ENCODE data around the gene FCN2. TPM values are rescaled to one million over a fixed set of nuclear protein-coding genes. Genes with fewer than 3 reads are reported as not detected.

The FCN2 gene
- total RNA-seq, 1 donor from 2014 or later = not detected

DNA sequence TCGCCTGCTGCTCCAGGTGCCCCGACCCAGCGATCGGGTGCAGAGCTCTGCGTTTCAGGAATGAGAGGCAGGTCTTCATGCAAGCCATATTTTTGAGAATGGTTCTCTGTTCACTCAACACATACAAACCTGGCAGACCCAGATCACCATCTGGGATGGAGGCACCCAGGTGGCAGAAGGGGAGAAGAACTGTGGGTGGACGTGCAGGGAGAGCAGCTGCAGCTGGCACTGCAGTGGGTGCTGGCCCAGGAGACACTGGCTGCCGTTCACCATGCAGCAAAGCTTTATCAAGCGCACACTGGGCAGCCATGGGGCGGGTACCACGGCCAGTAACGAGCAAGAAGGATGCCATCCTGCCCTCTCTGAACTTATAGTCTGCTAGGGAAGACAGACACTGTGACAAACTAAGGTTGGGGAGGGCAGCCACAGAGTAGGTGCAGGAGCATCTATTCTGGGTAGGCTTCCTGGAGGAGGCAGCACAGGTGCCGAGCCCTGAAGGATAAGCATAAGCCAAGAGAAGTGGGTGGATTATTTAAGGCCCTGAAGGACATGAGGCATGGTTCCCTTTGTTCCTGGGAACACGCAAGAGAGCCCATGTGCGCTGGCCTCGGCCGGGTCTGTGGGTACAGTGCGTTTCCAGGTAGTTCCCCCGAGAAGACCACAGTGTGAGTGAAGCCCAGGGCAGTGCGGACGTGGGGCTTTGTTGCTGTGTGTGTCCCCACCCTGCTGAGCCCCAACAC lies 46.2 kb upstream of the FCN2 start:
- H3K4me3 Mint-ChIP-seq (ENCODE audit: unreplicated experiment) = no peak overlapping the region
- no peaks in the 10 kb centered on the region for H3K27me3 Mint-ChIP-seq (ENCODE audit: unreplicated experiment)
- H3K4me1 Mint-ChIP-seq (ENCODE audit: unreplicated experiment) = no peaks in the 10 kb centered on the region
- DNase-seq (ENCODE audit: extremely low spot score, unreplicated experiment) = no peak
- no peak overlapping the region for H3K27ac Mint-ChIP-seq (ENCODE audit: unreplicated experiment)
- H3K9me3 Mint-ChIP-seq (ENCODE audit: unreplicated experiment) = no peaks in the 10 kb centered on the region
- H3K36me3 Mint-ChIP-seq (ENCODE audit: unreplicated experiment) = peaks cover 30% of the 10 kb centered on the region
- TF ChIP-seq, protein P1, sequence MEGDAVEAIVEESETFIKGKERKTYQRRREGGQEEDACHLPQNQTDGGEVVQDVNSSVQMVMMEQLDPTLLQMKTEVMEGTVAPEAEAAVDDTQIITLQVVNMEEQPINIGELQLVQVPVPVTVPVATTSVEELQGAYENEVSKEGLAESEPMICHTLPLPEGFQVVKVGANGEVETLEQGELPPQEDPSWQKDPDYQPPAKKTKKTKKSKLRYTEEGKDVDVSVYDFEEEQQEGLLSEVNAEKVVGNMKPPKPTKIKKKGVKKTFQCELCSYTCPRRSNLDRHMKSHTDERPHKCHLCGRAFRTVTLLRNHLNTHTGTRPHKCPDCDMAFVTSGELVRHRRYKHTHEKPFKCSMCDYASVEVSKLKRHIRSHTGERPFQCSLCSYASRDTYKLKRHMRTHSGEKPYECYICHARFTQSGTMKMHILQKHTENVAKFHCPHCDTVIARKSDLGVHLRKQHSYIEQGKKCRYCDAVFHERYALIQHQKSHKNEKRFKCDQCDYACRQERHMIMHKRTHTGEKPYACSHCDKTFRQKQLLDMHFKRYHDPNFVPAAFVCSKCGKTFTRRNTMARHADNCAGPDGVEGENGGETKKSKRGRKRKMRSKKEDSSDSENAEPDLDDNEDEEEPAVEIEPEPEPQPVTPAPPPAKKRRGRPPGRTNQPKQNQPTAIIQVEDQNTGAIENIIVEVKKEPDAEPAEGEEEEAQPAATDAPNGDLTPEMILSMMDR (IDR thresholded peaks at IDR 0.05) = no peak

DNA sequence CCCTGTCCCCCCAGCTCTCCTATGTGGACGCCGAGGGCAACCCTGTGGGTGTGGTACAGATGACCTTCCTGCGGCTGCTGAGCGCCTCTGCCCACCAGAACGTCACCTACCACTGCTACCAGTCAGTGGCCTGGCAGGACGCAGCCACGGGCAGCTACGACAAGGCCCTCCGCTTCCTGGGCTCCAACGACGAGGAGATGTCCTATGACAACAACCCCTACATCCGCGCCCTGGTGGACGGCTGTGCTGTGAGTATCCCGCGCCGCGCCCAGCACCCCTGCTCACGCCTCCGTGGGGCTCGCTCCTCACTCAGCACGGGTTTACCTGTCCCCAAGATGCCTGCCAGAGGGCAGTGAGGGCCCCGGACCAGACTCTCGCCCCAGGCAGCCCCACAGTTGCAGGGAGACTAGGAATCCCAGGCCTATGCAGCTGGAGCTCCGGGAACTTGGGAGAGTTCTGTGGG lies 45.6 kb upstream of the FCN2 start:
- Mint-ChIP-seq H3K27me3 (ENCODE audit: unreplicated experiment) (no peaks in the 10 kb centered on the region), H3K27ac (ENCODE audit: unreplicated experiment) (no peak overlapping the region), H3K36me3 (ENCODE audit: unreplicated experiment) (peaks cover 30% of the 10 kb centered on the region), H3K4me1 (ENCODE audit: unreplicated experiment) (no peaks in the 10 kb centered on the region), H3K9me3 (ENCODE audit: unreplicated experiment) (no peaks in the 10 kb centered on the region), H3K4me3 (ENCODE audit: unreplicated experiment) (no peak overlapping the region)
- TF ChIP-seq, protein P1 (IDR thresholded peaks at IDR 0.05) = no peak
- DNase-seq (ENCODE audit: extremely low spot score, unreplicated experiment) = no peak

DNA sequence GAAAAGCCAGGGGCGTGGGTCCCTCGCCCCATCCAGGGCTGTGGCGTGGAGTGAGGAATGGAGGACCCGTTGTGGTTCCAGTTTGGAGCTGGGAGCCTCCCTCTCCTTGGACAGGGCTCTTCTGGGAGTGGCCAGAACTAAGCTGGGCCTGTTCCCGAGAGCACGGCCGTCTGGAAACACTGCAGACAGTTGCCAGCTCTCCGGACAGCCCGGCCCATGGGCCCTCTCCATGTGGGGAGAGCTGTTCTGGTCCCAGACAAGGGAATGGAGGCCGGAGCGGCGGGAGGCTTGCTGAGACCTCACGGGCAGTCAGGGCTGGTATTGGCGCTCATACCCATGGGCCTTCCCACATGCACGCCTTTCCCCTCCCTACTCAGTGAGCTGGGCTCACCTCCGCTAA lies 45.2 kb upstream of the FCN2 start:
- no peak for DNase-seq (ENCODE audit: extremely low spot score, unreplicated experiment)
- Mint-ChIP-seq H3K27me3 (ENCODE audit: unreplicated experiment) (no peaks in the 10 kb centered on the region), H3K9me3 (ENCODE audit: unreplicated experiment) (no peaks in the 10 kb centered on the region), H3K36me3 (ENCODE audit: unreplicated experiment) (peaks cover 29% of the 10 kb centered on the region), H3K4me3 (ENCODE audit: unreplicated experiment) (no peak overlapping the region), H3K27ac (ENCODE audit: unreplicated experiment) (no peak overlapping the region), H3K4me1 (ENCODE audit: unreplicated experiment) (no peaks in the 10 kb centered on the region)
- TF ChIP-seq, protein P1 (IDR thresholded peaks at IDR 0.05) = no peak

DNA sequence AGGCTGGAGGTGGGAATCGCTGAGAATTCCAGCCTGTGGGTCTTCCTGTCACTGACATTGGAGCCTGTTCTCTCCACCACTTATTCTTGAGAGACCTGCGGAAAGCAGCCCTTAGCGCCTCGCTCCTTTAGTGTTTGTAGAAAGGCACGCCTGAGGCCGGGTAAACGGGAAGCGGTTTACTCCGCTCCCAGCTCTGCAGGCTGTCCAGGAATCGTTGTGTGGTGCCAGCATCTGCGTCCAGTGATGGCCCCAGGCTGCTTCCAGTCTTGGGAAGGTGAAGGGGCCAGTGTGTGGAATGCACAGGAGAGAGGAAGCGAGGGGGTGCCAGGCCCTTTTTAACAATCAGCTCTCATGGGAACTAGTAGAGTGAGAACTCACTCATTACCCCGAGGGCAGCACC lies 44.6 kb upstream of the FCN2 start:
- H3K27me3 Mint-ChIP-seq (ENCODE audit: unreplicated experiment) = no peaks in the 10 kb centered on the region
- no peaks in the 10 kb centered on the region for H3K4me1 Mint-ChIP-seq (ENCODE audit: unreplicated experiment)
- TF ChIP-seq, protein P1 (IDR thresholded peaks at IDR 0.05) = no peak
- no peak overlapping the region for H3K4me3 Mint-ChIP-seq (ENCODE audit: unreplicated experiment)
- H3K27ac Mint-ChIP-seq (ENCODE audit: unreplicated experiment) = no peak overlapping the region
- peaks cover 28% of the 10 kb centered on the region for H3K36me3 Mint-ChIP-seq (ENCODE audit: unreplicated experiment)
- no peaks in the 10 kb centered on the region for H3K9me3 Mint-ChIP-seq (ENCODE audit: unreplicated experiment)
- no peak for DNase-seq (ENCODE audit: extremely low spot score, unreplicated experiment)

DNA sequence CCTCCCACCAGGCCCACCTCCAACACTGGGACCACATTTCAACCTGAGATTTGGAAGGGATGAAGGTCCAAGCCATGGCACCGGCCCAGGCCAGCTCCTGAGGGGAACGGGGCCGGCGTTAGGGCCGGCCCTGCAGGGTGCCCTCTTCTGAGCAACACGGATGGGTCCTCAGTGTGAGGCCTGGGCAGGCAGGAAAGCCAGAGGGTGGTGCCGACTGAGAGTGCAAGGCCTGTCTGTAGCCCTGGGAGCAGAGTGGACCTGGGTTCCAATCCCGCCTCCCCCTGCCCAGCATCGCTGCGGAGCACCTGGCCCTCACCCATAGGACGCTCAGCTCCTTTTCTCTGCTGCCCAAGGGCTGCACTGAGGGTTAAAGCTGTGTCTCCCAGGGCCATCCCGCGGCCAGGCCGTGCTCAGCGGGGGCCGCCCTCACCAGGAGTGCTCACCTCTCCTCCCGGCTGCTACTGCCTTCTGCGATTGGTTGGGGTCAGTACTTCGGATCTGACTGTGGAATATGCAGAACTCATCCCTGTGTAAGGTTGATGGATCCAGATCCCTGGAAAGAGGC lies 44.1 kb upstream of the FCN2 start:
- Mint-ChIP-seq H3K4me3 (ENCODE audit: unreplicated experiment) (no peak overlapping the region), H3K27ac (ENCODE audit: unreplicated experiment) (no peak overlapping the region), H3K4me1 (ENCODE audit: unreplicated experiment) (no peaks in the 10 kb centered on the region), H3K27me3 (ENCODE audit: unreplicated experiment) (no peaks in the 10 kb centered on the region), H3K36me3 (ENCODE audit: unreplicated experiment) (peaks cover 30% of the 10 kb centered on the region), H3K9me3 (ENCODE audit: unreplicated experiment) (no peaks in the 10 kb centered on the region)
- TF ChIP-seq, protein P1 (IDR thresholded peaks at IDR 0.05) = no peak
- DNase-seq (ENCODE audit: extremely low spot score, unreplicated experiment) = no peak

Measured in osteocyte (in vitro differentiated cells).